GM21515 (cell line): ENCODE results near the gene NIPSNAP3A.

ENCODE experiments used
- ATAC-seq: cut with Tn5 transposase; IDR thresholded peaks from one replicate; pipeline ENCODE4 v1.9.1; 2021; ENCODE audit not compliant: unreplicated experiment

NIPSNAP3A gene

DNA sequence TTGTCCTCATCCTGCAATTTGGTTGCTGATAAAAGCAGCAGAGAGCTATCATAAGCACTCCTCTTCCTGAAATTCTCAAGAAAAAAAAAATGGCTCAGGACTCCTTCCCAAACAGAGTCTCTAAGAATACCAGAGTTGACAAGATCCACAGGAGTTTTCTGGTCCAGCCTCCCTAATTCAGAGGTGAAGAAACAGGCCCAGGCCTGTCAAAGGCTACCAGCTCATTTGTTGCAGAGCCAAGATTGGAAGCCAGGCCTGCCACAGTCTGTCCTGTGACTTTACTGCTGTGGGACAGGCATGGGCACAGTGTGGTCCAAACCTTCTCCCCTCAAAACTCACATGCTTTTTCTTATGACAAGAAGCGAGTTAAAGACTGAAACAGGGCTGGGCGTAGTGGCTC is 58.0 kb downstream of the NIPSNAP3A start:
- ATAC-seq = no peak

DNA sequence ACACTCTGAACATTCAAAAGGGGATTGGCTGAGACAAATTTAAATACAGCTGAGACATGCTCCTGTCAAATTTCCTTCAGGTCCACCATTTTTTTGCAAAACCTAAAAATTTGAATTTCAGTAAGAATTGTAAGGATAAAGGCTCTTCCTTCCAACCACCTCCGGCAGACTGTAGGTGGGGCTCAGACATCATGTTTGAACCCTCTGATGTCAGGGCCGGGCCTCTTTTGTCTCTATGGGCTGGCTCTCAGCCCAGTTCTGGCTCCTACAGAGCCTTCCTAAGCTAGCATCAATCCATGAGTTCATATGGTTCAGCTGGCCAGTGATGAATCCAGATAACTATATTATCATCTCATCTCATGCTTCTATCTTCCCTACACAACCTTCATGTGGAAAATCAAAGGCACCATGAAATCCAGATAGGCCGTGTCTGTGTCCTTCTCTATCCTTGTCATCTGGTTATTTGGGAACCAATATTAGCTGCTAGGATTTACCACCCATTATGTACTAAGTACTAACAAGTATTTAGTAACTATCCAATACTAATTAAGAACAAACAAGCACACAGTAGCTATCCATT is 60.6 kb downstream of the NIPSNAP3A start:
- ATAC-seq = no peak
